GM20431 (cell line): Measurements from ENCODE around the gene CTF1.
"Not testable (repeated sequence)": the region's sequence is repeated elsewhere in the genome, so short reads cannot be mapped to it uniquely, and the experiment has no call there.

Experiments
- in situ Hi-C: fragments of 300-500 bp; cut with MseI, MboI; formaldehyde crosslinking; loops from one replicate; pipeline ENCODE4 v1.15.0; 2020; ENCODE audit warnings: low sequenced_read_pairs; ENCODE audit not compliant: unreplicated experiment

Gene CTF1, protein sequence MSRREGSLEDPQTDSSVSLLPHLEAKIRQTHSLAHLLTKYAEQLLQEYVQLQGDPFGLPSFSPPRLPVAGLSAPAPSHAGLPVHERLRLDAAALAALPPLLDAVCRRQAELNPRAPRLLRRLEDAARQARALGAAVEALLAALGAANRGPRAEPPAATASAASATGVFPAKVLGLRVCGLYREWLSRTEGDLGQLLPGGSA

DNA sequence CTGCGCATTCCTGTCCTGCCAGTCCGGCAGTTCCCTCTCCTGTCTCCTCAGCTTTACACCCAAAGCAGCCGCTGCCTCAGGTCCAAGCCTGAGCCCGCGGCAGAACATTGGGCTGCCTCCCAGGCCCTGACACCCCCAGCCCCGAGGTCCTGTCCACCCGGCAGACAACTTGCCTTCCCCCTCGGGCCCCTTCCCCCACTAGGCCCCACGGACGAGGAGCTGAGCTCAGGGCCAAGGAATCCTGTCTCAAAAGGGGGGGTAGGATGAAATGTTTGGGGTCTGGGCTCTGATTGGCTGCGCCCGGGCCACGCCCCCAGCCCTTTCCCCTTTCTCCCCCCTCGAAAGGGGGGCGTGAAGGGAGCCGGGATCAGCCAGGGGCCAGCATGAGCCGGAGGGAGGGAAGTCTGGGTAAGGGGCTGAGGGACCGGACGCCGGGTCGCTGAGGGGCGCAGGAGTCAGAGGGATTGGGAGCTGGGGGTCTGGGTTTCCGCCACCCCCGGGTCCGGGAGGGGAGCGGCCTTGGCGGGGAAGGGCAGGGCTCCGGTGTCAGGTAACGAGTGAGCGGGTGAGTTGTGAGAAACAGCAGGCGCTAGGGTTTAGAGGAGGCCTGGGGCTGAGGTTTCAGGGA is at the start of gene CTF1:
Gene CTF1 (plus strand): TSS at position 354 of the 628 bp plus-strand sequence. CDS start 30 bp downstream, at position 384.
- in situ Hi-C loops = no loop called here

DNA sequence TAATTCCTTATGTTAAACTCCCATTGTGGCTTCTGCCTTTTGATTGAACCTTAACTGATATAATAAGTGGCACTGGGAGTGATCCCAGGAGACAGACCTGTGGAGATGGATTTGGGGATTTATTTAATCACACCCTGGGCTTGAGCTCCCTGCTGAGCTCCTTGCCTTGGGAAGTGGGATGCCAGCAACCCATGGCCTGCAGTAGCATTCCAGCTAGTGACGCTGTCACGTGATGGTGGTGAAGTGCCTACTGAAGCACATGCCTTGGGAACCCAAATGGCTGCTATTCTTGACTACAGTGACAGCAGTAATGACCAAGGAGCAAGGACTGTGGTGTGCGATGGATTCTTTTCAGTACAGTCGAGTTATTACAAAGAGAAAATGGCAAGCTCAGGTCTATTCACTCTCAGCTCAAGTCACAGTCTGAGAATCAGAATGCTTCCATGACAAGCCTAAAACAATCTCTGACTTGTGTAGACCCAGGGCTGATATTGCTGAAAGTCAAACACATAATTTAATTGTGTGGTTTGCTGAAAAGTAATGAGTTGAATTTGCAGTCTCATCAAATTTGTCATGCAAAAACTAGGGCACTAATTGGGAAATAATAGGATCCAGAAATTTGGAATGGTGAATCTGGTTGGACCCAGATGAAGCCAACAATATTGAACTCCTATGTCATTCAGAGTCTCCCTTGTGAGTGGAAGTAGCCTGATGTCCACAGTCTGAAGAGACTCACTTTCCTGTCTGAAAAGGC is 49.6 kb upstream of the CTF1 start:
- in situ Hi-C loops = loop anchor here (5.0 kb wide), 1 partner anchor 60 kb away; no protein-coding TSS in a partner anchor

DNA sequence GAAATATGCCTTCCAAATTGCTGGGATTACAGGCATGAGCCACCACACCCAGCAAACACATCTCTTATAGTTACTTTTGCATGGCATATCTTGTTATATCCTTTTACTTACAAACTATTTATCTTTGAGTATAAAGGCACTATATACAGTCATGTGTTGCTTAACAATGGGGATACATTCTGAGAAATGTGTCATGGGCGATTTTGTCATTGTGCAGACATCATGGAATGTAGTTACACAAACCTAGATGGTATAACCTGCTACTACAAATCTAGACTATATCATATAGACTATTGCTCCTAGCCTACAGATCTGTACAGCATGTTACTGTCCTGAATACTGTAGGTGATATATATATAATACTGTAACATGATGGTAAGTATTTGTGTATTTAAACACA is 46.2 kb upstream of the CTF1 start:
- in situ Hi-C loops = no loop called here

DNA sequence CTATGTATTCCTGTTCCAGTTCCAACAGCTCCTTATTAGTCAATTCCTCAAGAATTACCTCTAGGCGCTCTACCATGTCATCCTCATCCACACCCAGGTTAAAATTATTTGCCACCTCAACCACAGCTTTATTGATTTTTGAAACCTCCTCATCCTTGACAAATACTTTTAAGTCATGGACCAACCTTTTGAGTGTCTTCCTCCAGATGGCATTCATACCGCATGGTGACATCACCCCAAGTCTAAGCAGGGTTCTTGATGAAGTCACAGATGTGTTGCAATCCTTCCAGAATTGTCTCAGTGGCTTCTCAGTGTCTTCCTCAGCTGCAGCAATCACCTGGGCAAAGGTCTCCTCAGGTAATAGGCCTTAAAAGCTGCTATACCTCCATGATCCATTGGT is 42.7 kb upstream of the CTF1 start:
- in situ Hi-C loops = no loop called here

DNA sequence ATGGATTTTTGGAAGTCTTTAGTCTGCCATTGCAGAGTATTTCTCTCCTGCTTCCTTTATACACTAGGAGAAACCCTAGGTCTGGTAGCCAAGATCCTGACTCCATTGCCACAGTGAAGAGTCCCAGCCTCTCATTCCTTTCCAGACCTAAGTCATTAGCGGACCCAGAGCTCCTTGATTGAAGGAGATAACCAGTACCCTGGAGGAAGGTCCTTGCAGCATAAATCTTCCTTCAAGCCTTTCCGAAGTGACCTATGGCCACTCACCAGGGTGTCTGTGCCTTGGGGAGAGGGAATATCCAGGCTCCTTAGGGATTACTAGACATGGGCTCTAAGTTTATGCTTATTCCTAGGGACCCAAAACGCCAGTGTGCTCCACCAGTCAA is 38.3 kb upstream of the CTF1 start:
- in situ Hi-C loops = no loop called here

DNA sequence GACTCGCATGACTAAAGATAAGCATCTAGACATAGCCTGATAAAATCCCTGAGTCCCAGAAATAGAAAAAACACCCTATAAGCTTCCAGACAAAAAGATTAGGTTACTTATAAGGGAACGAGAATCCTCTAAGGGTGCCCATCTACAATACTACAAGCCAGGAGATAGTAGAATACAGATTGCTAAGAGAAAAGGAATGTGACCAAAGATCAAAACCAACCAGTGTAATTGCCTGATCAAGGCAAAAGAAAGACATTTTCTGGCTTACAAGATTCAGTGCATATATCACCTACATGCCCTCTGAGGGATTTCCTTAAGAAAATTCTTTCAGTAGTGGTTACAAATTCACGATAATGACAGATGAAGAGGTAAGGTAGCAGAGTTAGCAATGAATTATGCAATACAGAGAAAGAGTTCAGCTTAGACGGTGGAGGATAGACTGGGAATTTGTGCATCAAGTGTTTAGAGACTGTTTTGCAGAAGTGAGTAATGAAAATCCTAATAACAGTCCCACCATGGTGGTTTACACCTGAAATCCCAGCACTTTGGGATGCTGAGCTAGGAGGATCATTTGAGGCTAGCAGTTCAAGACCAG is 37.5 kb upstream of the CTF1 start:
- in situ Hi-C loops = no loop called here

DNA sequence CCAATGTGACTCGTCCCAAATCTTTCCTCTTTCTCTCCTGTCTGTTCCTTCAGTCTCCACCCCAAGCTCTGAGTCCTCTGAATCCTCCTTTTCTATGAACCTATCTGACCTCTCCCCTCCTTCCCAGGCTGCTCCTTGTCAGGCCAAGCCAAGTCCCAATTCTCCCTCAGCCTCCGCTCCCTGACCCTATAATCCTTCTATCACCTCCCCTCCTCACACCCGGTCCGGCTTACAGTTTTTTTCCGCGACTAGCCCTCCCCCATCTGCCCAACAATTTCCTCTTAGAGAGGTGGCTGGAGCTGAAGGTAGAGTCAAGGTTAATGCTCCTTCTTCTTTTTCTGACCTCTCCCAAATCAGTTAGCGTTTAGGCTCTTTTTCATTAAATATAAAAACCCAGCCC is 35.7 kb upstream of the CTF1 start:
- in situ Hi-C loops = not testable (repeated sequence)

DNA sequence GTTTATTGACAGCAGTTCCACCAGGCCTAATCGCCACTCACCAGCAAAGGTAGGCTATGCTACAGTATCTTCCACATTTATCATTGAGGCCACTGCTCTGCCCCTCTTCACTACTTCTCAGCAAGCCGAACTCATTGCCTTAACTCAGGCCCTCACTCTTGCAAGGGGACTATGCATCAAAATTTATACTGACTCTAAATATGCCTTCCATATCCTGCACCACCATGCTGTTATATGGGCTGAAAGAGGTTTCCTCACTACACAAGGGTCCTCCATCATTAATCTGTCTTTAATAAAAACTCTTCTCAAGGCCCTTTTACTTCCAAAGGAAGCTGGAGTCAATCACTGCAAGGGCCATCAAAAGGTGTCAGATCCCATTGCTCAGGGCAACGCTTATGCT is 33.2 kb upstream of the CTF1 start:
- in situ Hi-C loops = not testable (repeated sequence)

DNA sequence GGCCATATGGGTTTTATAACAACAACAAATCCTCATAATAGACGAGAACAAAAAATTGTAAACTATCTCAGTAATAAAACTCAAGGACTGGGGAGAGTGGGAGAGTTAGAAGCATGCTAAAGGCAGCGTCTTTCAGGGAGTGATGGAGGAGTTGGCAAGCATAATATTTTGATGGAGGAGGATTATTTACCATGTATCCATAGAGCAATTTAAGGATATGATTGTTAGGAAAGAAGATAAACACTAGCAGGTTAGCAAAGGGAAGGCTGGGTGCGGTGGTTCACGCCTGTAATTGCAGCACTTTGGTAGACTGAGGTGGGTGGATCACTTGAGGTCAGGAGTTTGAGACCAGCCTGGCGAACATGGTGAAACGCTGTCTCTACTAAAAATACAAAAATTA is 30.4 kb upstream of the CTF1 start:
- in situ Hi-C loops = no loop called here

DNA sequence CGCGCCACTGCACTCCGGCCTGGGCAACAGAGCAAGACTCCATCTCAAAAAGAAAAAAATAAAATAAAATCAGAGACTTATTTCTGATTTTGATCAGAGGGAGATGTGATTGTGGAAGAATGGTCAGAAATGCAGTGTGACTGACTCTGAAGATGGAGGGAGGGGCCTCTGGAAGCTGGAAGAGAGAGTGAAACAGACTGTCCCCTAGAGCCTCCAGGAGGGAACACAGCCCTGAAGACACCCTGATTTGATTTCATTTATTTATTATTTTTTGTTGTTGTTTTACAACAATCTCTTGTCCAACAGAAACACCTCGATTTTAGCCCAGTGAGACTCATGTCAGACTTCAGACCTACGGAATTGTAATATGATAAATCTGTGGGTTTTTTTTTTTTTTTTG is 28.7 kb upstream of the CTF1 start:
- in situ Hi-C loops = no loop called here

DNA sequence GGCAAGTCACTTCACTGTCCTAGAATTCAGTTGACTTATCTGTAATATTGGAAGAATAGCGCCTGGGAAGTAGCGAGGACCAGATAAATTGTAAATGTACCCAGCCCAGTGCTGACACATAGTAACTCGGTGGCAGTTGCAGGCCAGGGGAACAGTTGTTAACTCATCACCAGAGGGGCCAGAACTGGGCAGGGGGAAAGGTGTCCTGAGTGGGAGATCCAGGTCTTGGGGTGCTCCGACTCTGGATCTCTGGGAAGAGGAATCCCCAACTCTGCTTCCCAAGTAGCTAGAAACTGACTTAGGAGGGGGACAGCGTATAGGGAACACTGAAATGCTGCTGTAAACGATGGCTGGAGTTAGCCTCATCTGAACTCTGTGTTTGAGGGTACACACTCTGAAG is 25.5 kb upstream of the CTF1 start:
- in situ Hi-C loops = no loop called here

DNA sequence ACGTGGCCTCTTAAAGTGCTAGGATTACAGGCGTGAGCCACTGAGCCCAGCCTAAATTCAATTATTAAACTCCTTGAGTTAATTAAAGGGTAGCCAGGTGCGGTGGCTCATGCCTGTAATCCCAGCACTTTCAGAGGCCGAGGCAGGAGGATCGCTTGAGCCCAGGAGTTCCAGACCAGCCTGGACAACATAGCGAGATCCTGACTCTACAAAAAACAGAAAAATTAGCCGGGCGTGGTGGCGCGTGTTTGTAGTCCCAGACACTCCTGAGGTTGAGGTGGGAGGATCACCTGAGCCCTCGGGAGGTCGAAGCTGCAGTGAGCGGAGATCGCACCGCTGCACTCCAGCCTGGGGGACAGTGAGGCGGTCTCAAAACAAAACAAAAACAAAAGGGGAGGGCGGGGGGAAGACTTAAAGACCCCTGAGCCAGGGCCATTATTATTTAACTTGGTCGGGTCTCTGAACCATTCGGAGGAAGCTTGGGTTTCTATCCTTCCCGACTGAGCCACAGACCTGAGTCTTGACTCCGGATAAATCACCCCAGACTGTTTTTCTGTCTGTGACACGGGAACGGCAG is 22.1 kb upstream of the CTF1 start:
- in situ Hi-C loops = no loop called here

DNA sequence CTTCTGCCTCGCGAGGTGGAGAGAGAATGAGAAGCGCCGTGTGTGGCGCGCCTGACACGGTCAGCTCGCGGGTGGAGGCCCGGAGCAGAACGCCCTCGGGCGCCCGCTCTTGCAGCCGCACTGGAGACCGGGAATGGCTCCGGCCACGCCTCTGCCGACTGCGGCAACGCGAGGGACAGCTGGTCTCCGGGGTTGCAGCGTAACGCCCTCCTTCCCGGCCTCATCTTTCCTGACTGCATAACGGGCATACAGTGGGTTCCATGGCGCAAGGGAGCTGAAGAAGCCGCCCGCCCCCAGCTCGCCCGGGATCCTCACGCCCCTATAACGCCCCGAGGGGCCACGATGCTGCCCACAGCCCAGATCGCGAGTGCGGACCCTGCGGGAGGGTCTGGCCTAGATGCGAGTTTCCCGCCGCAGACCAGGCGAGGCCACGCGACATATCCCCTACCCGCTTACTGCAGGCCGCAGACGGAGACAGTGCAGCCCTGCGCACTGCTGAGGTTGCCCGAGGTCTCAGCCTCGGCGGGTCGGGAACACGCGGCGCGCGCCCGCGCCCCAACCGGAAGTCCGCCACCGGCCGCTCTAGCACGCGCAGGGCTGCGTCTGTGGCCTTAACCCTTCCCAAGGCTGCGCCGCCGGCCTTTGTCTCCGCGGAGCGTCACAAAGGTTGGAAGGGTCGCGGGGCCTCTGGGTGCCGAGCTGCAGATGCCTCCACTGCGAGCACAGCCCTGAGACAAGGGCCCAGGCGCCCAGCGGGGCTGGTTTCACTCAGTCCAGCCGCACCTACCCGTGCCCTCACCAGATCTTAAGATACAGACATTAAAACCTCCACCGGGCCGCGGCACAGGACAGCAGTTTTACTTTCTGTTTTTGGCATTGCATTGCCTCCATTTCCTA is 21.3 kb upstream of the CTF1 start:
- in situ Hi-C loops = no loop called here

DNA sequence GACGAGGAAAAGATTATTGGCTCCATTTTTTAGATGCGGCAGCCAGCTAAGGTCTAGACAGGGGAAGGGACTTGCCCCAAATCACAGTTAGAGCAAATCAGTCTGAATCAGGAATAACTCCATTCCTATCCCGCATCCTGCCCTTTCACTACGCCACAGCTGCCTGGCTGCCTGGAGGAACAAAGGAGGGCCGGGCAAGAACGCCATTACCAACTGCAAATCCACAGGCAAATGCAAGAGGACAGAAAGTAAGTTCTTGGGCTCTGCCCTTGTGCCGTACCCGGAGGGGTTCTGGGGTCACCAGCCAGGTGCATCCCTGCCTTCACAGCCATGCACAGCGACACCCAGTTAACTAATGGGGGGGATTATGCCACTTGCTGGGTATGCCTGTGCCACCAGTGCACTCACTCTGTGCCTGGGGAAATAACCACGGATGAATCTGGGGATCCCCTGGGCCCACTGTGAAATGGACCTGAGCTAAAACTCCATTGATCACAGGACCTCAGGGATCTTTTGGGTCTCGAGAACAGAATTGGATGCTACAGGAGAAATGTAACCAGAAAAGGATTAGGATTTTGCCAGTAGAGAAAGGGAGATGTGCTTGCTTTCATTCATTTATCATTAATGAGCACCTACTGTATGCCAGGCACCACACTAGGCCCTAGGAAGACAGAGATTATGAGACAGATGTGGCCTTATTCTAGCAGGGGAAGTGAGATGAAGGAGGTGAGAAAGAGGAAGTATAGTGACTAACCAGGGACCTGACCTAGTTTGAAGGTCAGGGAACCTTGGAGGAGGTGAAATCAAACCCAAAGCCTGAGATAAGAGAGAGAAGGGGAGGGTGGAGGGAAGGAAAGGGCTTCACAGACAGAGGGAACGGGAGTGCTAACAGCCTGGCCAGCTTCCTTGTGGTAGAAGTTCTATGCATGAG is 20.3 kb upstream of the CTF1 start:
- in situ Hi-C loops = no loop called here

DNA sequence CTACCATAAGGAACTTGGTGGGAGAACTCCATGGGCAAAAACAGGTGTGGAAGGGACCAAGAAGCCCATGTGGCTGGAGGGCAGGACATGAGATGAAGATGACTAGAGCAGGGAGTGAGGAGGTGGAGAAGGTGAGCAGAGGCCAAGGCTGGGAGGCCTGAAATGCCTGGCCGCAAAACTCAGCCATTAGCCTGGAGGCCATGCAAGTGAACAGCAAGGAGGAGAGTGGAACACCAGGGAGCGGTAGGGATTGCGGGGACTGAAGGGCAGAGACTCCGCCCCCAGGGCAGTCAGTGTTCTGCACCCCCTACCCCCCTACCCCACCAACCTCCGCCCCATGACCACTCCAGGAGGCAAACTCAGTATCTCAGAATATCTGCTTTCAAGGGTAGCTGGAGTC is 19.5 kb upstream of the CTF1 start:
- in situ Hi-C loops = no loop called here

DNA sequence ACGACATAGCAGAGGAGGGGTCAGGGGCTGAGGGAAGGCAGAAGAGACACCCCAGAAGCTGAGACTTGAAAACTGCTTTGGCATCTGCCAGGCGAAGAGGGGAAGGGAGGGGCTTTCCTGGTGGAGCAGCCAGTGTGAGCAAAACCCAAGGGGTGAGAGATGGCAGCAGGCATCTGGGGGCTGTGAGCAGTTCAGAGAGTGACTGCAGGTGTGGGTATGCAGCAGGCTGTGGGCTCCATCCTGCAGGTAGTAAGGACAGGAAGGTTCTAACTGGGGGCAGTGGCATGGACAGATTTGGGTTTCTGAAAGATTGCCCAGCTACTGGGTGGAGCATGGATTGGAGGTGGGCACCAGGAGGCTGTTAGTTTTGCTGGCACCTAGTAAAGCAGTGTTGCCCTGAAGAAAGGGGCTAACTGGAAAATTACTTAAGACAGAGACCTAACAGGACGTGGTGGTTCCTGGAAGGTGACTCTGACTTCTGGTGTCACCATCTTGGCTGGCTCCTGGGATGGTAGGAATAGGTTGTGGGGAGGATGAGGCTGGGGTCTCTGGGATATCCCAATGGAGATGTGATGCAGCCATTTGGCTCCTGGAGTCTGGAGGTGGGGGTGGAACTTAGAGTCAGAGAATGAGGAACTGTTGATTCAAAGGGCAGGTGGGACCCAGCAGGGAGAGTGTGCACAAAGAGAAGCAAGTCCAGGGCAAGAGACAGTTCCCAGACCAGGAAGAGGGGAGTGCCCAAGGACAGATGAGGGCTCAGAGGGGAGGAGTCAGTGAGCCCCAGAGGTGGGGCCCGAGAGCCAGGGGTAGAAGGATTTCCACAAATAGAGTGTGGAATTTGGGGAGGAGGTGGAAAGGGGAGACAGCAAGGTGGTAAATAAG is 13.7 kb upstream of the CTF1 start:
- in situ Hi-C loops = no loop called here

DNA sequence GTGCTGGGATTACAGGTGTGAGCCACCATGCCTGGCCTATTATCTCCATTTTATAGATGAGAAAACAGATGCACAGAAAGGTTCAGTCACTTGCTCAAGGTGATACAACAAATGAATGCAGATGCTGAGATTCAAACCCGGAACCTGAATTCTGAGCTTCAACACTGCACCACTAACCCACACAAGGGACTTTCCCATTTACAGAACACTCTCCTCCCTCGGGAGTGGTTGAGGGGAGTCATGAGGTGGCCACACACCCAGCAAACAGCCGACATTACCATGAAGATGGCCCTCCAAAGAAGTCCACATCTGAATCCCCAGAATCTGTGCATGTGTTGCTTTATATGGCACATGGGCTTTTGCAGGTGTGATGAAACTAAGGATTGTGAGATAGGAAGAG is 11.7 kb upstream of the CTF1 start:
- in situ Hi-C loops = no loop called here

DNA sequence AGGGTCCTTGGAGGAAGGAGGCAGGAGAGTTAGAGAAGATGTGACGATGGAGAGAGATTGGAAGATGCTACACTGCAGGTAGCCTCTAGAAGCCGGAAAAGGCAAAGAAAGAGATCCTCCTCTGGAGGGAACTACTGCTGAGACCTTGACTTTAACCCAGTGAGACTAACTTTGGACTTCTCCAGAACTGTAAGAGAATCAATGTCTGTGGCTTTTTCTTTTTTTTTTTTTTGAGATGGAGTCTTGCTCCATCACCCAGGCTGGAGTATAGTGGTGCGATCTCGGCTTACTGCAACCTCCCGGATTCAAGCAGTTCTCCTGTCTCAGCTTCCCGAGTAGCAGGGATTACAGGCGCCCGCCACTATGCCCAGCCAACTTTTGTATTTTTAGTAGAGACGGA is 11.2 kb upstream of the CTF1 start:
- in situ Hi-C loops = no loop called here
